GM18502 (cell line): ENCODE measurements around the gene LIPA.
"Not testable (repeated sequence)": the region's sequence is repeated elsewhere in the genome, so short reads cannot be mapped to it uniquely, and the experiment has no call there.

Experiments used
- ATAC-seq: cut with Tn5 transposase; IDR thresholded peaks from one replicate; pipeline ENCODE4 v1.9.1; 2021; ENCODE audit warnings: mild to moderate bottlenecking; ENCODE audit not compliant: unreplicated experiment, poor library complexity

The LIPA gene

DNA sequence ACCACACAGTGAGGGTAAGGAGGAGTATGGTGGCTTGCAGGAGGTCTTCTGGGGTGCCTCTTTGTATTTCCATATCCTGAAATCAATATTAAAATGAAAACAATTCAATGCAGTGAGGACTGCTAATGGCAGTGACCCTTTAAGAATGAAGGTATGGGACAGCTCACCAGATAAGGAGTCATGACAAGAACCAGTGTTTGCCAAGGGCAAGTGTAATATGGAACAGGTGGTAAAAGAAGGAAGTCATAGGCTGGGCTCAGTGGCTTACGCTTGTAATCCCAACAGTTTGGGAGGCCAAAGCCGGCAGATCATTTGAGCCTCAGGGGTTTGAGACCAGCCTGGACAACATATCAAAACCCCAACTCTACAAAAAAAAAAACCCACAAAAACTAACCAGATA, 20.0 kb upstream of the LIPA start:
- ATAC-seq: no peak

DNA sequence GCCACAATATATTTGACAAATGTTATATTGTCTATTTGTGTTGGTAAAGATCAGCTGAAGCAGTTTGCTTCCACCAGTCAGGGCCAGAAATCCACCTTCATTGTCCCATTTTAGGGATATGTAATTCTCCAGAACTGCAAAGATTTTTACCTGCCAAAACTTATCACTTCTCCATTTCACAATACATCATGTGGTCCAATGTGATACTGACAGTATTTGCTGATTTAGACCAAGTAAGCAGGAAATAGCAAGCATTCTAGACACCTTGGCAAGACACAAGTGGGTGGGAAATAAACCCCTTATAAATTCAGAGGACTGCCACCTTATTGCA, 18.5 kb upstream of the LIPA start:
- no peak for ATAC-seq

DNA sequence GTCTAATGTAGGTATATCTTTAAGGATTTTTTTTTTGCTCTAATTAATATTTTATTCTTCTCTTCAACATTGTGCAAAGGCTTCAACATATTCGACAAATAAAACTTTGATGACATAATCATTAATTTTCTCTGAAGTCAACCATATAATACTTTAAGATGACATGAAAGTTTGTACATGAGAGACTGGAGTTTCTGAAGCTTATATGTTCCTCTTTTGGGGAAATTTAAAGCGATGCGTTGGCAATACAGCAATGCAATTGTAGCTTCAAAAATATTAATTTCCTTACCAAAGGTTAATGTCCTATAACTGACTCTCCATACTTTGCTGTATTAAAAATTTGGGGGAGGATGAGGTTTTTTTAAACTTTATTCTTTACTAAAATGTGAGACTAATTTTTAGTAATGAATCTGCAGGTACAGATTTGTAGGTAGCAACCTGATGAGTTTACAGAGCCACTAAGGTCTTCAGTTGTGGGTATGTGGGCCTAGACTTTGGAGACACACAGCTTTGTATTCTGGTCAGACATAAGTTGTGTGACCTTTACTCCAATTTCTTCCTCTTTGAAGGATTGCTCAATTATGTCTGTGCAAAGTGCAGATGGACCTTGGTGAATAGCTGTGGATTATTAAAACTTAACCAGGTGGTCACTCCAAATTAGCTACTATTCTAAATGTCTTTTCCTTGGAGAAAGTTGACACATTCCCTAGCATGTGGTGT, 18.0 kb upstream of the LIPA start:
- ATAC-seq: no peak

DNA sequence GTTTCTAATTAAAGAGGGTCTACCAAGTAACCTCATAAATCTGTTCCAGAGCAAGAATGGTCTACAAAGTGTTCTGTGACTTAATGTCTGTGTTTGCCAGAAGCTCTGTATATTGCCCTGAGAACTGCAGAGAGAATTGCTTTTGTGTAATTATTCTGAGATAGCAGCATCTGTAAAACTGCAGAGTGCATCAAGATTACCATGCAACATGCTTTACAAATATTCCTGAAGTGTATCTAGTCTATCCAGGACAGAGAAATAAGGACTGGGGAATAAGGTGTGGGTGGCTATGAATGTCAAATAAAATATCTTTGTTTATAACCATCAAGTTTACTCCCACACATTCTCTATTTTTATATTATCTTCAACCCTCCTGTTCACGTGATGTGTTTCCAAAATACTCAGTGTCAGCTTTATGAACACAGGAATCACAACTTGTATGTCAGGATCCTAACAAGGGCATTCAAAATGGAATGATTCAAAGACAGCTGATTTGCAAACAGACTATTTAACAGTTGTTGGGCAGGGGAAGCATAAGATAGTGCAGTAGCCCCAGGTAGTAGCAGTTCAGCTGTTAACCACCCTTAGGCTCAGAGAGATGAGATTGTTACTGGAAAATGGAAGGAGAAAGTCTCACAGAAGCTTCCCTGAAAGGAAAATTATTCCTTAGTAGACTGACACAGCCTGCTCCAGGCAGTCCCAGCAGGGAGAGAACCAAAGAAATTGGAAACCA, 15.3 kb upstream of the LIPA start:
- no peak for ATAC-seq

DNA sequence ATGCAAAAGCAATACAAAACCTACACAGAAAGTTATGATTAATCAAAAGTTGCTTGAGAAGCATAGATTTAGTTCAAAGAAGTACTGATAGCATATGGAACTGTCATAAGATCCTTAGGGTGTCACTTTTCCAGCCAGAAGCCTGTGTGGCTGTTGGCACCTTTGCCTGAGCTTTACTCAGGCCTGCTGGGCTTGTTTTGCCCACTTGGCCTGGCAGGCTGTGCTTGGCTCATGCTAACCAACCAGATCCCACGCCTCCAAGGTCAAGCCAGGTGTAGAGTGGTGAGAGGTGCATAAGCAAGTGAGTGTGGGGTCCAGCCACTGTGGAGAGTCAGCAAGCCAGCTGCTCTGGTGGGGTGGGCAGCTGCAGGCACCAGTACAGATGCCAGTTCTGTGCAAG, 12.0 kb upstream of the LIPA start:
- ATAC-seq: no peak

- no peak for ATAC-seq
Measured at GRCh38 chr10:89263091-89263490, 11.5 kb upstream of the LIPA start.

DNA sequence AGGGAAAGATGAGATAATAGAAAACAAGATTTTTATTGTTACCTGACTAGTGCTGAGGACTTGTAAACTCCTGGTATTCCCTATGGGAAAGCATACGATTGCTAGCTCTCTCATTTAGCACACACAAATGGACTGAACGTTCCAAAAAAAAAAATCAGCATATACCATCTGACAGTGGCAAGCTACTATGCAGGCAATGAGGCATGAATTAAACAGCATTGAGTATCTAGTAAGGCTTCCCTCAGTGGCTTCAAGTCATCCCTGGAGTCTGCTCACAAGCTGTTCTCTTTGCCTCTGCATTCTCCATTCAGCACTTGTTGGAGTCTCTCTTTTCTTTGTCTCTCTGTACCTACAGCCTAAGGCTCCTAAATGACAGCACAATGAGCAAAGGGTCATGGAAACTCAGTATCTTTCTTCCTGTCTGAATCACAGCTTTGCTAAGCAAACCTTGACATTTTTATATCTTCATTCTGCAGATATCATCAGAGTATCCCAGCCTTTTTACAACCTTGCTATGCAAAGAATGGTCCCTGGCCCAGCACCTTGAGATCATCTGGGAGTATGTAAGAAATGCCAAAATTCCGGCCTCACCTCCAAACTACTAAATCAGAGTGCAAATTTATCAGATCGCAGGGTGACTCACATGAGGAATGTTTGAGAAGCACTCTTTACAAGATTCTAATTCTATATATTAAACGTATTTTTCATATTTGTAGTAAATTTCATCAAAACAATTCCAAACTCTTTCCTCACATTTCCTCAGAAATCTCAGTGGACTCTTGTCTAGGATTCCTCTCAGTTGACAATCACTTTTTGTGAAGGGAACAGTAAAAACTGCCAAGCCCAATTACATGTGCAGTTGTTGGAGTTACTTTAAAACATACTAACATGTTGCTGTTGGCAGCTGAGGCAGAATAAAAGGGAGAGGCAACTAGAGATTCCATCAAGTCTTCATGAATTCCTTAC, 10.8 kb upstream of the LIPA start:
- ATAC-seq: no peak

- no peak for ATAC-seq
Measured at GRCh38 chr10:89258881-89259280, 7.3 kb upstream of the LIPA start.

GRCh38 chr10:89257581-89257980, 6.0 kb upstream of the LIPA start:
- no peak for ATAC-seq

- ATAC-seq: no peak
Measured at GRCh38 chr10:89256962-89257361, 5.4 kb upstream of the LIPA start.

DNA sequence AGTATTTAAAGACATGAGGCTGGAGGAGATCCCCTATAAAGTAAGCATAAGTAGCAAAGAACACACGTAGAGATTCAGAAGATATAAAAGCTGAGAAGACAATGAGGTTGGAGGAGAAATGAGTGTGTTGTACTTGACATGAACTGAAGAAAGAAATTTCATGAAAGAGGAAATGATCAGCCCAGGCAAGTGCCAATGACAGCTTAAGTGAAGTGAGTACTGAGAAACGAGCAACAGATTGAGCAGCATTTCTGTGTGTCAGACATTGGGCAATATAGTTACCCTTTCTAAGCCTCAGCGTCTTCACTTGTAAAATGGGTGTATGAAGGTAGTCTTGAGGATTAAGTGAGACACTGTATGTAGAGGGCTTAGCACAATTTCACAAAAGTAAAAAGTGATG, 4.8 kb upstream of the LIPA start:
- ATAC-seq: no peak

DNA sequence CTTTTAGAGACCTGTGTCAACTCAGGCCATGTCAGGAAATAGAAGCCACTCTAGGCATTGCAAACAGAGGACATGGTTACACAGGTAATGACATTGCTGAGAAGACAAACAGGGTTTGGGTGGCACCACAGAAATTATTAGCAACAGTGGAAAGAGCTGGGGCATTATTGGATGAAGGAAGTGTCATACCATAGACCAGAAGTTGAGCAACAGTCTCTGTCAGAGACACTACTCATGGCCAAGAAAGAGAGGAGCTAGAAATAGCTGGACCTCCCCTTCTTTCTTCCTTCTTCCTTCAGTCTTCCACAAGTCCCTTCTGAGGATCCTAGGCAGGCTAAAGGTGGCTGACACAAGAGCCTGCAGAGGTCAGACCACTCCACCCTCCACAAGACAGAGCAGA, 4.2 kb upstream of the LIPA start:
- ATAC-seq: no peak

DNA sequence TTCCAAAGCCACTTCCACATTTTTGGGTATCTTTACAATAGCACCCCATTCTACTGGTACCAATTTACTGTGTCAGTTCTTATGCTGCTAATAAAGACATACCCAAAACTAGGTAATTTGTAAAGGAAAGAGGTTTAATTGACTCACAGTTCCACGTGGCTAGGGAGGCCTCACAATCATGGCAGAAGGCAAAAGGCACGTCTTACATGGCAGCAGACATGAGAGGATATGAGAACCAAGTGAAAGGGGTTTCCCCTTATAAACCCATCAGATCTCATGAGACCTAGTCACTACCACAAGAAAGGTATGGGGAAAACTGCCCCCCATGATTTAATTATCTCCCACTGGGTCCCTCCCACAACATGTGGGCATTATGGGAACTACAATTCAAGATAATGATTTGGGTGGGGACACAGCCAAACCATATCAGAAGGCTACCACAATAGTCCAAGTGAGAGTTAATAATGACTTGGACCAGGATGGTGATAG, 3.6 kb upstream of the LIPA start:
- not testable (repeated sequence) for ATAC-seq

DNA sequence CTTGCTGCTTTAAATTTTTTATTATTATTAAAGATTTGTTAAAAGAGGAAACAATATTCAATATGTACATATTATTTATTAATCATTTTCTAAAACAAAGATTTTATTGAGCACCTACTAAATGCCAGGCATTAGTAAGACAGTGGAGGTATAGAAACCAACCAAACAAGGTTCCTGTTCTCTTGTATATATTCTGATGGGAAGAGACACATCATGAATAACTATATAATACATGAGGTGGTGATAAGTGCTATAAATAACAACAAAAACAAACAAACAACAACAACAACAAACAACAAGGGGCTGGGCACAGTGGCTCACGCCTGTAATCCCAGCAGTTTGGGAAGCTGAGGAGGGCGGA, 630 bp upstream of the LIPA start:
- no peak for ATAC-seq

GRCh38 chr10:89250865-89251408, 638 bp downstream of the LIPA start:
- ATAC-seq: peak; percentile 1

GRCh38 chr10:89248990-89249389, 2.6 kb downstream of the LIPA start:
- ATAC-seq: no peak

DNA sequence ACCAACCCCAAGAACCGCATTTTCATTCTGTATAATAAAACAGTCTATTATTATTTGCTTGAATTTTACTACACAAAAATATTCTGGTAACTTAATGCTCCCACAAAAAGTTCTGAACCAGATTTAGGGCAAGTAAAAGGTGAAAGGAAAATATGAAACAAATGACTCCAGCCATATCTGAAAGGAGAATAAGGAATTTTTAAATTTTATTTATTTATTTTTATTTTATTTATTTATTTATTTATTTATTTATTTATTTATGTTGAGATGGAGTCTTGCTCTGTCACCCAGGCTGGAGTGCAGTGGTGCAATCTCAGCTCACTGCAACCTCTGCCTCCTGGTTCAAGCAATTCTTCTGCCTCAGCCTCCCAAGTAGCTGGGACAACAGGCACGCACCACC, 4.0 kb downstream of the LIPA start:
- not testable (repeated sequence) for ATAC-seq

- no peak for ATAC-seq
Measured at GRCh38 chr10:89245802-89246201, 5.8 kb downstream of the LIPA start.

GRCh38 chr10:89242840-89243568, 8.6 kb downstream of the LIPA start:
- no peak for ATAC-seq

GRCh38 chr10:89242345-89242684, 9.3 kb downstream of the LIPA start:
- no peak for ATAC-seq
